Body of pancreas (tissue), 4 donors: ENCODE results near the gene DENND1A.

Experiments
- POLR2A ChIP-seq, 3 donors: fragments of 450-650 bp; IDR thresholded peaks; one replicate each; pipeline ENCODE4 v1.6.1; 2016; ENCODE audit warnings: antibody characterized with exemption in 3 of 3, mild to moderate bottlenecking in 2 of 3
- TF ChIP-seq, protein P1 (sequence below), 7 experiments: fragments of 450-650 bp in 4 of 7; fragments of 200-600 bp in 3 of 7; sonication (generic) in 3 of 7; IDR thresholded peaks; one replicate each; pipeline ENCODE4 v1.5.1; 2016 to 2019; ENCODE audit warnings: antibody characterized with exemption in 7 of 7

GRCh38 chr9:123408313-123409262, 521.3 kb downstream of the DENND1A start:
- TF ChIP-seq POLR2A (IDR thresholded peaks at IDR 0.05): no peak
- TF ChIP-seq, protein P1, sequence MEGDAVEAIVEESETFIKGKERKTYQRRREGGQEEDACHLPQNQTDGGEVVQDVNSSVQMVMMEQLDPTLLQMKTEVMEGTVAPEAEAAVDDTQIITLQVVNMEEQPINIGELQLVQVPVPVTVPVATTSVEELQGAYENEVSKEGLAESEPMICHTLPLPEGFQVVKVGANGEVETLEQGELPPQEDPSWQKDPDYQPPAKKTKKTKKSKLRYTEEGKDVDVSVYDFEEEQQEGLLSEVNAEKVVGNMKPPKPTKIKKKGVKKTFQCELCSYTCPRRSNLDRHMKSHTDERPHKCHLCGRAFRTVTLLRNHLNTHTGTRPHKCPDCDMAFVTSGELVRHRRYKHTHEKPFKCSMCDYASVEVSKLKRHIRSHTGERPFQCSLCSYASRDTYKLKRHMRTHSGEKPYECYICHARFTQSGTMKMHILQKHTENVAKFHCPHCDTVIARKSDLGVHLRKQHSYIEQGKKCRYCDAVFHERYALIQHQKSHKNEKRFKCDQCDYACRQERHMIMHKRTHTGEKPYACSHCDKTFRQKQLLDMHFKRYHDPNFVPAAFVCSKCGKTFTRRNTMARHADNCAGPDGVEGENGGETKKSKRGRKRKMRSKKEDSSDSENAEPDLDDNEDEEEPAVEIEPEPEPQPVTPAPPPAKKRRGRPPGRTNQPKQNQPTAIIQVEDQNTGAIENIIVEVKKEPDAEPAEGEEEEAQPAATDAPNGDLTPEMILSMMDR (IDR thresholded peaks at IDR 0.05): no peak
